GM18517 (cell line): ENCODE measurements around the gene ELN.
"Not testable (repeated sequence)": the region's sequence is repeated elsewhere in the genome, so short reads cannot be mapped to it uniquely, and the experiment has no call there.

Experiments
- ATAC-seq: cut with Tn5 transposase; IDR thresholded peaks from one replicate; pipeline ENCODE4 v1.9.1; 2021; ENCODE audit warnings: mild to moderate bottlenecking, moderate library complexity; ENCODE audit not compliant: unreplicated experiment

ELN gene

DNA sequence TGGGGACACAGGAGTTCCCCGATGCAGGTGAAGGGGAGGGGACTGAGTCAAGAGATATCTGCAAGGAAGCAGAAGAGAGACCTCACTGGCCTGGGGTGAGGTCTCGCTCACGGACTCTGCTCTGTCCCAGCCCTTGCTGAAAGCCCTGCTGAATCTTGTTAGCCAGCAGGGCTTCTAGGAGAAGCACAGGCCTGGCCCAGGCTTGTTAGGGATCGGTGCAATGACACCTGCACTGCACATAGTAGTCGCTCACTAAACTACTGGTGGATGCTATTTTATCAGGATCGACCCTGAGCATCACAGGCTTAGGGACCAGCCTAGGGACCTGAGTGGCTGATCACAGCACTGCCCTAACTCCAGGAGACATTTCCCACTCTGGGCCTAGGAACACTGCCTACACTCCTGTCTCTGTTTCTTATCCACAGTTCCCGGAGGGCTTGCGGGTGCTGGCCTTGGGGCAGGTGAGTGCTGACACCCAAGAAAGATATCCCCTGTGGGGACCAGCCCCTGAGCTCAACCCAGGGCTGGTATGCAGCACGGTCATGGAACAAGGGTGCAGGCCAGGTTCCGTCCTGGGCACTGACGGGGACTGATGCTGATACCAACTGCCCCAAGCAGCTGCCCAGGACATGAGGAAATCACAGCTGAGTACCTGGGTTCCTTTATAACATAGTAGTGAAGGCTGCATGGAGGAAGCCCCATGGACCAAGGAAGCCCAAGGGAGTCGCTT, 13.0 kb downstream of the ELN start:
- no peak for ATAC-seq

DNA sequence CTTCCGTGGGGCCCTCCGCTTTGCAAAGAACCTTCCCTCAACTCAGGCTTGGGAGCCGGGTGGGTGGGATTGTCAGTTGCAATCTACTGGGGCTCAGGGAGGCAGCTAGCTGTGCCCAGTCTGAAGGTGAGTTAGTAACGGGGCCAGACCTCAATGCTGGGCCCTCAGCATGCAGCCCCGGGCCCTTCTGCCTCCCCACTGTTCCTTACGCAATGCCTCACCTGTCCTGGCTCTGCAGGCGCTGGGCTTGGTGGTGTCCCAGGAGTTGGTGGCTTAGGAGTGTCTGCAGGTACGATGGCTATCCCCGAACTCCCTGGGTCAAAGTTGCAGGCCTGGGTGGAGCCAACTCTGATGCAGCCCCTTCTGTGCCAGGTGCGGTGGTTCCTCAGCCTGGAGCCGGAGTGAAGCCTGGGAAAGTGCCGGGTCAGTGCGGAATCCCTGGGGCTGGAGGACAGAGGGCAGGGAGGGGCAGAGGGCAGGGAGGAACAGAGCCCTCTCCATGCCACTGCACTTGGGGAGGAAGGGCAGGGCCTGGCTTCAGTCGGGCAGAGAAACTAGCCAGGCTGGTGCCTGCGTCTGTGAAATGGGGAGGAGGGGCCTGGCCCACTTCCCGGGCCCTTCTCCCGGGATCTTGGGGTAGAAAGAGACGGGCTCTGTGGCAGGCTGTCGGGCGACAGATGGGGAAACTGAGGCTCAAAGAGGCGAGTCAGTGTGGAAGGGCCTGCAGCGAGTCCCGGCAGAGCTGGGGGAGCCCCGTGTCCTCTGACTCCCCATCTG, 15.0 kb downstream of the ELN start:
- ATAC-seq = no peak

DNA sequence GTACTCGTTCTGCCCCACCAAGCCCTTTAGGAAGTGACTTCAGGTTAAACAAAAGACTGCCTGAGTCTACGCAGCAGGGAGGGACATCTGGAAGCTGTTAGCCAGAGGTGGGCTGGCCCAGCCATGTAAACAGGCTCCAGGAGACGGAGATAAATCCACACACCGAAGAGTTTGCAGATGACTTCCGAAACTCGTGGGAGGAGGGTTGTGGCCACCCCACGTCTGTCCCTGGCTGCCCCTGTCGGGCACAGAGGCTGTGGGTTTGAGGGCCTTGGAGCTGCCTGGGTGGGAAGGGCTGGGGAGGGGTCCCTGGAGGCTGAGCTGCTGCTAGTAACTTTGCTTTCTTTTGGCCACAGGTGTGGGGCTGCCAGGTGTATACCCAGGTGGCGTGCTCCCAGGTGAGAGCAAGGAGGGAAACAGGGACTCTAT, 15.6 kb downstream of the ELN start:
- no peak for ATAC-seq

DNA sequence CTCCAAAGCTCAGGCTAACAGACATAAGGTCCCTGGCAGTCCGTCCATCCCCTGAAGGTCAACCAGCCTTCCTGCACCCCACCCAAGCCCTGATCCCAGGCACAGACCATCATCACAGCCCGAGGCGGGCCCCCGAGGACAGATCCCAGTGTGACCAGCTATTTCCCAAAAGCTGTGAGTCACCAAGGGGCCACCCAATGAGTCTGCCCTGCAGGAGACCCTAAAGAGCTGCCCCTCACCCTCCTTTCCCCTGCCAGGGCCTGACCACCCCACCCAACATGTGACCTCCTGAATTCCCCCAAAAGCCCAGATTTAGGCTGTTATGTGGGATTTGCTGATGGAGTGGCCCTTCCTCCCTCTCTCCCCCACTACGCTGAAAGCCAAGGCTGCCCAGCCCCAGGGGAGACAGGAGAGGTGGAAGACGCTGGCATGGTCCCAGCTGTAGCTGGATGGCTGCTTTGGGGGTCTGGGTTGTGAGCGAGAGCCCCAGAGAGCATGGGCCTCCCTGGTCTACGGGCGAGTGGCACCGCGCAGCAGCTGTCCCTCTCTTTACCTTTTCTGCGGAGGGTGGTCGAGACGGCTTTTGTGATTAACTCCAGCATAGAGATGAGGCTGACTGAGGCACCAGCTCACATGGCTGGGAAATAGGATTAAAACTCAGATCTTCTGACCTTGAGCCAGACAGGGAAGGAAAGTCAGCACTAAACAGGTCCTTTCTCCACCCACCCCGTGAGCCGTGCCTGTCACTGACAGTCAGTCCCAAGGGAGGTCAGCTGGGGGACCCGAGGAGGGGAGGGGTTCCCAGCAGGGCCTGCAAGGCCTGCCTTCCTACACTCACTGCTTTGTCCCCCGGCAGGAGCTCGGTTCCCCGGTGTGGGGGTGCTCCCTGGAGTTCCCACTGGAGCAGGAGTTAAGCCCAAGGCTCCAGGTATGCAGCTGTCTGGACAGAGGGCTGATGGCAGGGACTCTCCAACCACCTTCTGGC, 16.7 kb downstream of the ELN start:
- ATAC-seq = no peak

DNA sequence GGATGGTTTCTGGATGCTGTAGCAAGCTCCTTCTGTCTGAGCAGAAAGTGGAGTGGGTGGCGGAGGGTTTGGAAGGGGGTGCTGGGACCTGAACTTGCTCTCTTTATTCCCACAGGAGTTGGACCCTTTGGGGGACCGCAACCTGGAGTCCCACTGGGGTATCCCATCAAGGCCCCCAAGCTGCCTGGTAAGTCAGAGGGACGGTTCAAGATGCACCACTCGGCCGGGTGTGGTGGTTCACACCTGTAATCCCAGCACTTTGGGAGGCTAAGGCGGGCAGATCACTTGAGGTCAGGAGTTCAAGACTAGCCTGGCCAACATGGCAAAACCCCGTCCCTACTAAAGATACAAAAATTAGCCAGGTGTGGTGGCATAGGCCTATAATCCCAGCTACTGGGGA, 18.6 kb downstream of the ELN start:
- ATAC-seq = not testable (repeated sequence)

DNA sequence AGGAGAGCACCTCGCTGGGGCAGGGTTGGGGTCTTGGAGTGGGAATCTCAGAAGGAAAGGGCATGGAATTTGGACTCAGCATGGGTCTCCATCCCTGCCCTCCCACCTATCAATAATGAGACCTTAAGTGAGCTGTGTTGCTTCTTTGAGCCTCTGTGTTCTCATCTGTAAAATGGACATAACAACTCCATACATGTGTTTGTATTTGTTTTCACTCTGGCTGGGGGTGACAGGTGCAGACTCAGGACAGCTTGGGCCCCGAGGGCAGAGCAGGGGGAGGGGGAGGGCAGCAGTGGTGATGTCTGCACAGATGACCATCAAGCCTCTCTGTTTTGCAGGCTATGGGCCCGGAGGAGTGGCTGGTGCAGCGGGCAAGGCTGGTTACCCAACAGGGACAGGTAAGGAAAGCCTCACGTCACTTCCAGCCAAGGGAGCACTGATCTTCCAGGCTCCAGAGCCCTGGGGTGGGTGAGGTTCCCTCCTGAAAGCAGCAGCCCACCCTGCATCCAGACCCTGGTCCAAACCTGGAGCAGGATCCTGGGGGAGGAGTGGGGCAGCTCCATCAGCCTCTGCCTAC, 19.9 kb downstream of the ELN start:
- ATAC-seq = no peak

DNA sequence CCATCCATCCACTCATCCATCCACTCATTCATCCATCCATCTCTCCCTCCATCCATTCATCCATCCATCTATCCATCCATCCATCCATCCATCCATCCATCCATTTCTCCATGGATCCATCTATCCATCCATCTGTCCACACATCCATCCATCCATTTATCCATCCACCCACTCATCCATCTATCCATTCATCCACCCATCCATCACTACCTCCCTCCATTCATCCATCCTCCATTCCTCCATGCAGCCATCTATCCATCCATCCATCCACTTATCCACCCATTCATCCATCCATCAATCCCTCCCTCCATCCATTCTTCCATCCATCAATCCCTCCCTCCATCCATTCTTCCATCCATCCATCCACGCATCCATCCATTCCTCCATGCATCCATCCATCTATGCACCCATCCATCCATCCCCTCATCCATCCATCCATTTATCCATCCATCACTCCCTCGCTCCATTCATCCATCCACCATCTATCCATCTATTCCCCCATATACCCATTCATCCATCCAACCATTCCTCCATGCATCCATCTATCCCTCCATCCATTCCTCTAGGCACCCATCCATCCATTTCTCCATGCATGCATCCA, 21.1 kb downstream of the ELN start:
- no peak for ATAC-seq

DNA sequence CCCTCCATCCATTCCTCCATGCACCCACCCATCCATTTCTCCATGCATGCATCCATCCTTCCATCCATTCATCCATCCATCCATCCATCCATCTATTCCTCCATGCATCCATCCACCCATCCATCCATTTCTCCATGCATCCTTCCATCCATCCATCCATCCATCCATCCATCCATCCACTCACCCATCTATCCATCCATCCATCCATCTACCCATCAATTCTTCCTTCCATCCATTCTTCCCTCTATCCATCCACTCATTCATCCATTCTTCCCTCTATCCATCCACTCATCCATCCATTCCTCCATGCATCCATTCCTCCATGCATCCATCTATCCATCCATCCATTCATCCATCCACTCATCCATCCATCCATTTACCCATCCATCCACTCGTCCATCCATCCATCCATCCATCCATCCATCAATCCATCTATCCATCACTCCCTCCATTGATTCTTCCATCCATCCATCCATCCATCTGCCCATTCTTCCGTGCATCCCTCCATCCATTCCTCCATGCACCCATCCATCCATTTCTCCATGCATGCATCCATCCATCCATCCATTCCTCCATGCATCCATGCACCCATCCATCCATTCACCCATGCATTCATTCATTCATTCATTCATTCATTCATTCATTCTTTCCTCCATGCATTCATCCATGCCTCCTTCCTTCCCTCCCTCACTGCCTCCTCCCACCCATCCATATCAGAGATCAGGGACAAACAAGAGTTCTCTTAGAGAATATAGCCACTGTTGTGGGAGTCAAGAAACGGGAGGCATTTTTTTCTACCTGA, 22.2 kb downstream of the ELN start:
- ATAC-seq = no peak

DNA sequence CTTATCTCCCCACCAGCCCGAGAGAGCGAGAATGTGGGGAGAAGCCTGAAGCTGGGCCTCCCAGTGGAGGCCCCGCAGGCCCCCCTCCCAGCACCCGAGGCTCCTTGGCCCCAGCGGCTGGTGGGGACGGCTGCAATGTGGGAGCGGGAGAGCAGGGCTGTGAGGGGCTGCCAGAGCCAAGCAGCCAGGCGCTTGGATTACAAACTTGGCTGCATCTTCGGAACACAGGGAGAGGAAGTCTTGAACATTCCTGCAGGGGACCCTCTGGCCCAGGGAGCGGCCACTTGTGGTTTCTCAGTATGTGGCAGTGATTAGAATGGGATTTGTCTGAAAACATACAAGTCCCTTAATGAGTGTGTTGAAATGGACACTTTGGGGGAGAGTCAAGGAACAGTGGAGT, 23.2 kb downstream of the ELN start:
- ATAC-seq = no peak

DNA sequence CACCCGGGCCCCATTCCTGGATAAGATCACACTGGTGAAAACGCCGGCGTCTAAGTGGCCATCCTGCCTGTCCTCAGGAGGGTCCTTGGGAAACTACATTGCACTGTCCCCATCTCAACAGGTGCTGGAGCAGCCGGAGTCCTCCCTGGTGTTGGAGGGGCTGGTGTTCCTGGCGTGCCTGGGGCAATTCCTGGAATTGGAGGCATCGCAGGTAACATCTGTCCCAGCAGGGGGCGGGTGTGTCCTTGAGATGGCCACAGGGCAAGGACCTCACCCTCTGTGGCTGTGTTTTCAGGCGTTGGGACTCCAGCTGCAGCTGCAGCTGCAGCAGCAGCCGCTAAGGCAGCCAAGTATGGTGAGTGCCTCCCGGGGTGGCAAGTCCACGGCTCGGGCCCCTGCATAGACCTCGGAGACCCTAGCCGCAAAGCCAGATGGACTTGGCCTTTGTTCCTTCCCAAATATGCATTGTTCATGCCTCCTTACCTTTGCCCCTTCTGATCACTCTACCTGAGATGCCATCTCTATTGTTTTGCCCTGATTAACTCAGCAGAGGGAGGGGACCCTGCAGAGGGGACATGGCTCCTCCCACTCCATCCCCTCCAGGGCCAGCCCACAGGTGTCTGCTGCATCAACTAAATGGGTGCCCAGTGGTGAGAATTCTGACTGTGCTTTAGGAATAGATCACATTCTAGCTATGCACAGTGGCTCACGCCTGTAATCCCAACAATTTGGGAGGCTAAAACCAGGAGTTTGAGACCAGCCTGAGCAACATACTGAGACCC, 23.8 kb downstream of the ELN start:
- no peak for ATAC-seq

DNA sequence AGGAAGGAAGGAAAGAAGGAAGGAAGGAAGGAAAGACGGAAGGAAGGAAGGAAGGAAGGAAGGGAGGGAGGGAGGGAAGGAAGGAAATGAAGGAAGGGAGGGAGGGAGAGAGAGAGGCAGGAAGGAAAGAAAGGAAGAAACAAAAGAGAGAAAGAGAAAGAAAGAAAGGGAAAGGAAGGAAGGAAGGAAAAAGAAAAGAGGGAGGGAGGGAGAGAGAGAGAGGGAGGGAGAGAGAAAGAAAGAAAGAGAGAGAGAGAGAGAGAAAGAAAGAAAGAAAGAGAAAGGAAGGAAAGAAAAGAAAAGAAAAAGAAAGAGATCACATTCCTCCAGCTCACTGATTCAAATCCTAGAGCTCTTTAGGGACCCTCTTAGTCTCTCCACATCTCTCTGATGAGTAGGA, 24.7 kb downstream of the ELN start:
- no peak for ATAC-seq

DNA sequence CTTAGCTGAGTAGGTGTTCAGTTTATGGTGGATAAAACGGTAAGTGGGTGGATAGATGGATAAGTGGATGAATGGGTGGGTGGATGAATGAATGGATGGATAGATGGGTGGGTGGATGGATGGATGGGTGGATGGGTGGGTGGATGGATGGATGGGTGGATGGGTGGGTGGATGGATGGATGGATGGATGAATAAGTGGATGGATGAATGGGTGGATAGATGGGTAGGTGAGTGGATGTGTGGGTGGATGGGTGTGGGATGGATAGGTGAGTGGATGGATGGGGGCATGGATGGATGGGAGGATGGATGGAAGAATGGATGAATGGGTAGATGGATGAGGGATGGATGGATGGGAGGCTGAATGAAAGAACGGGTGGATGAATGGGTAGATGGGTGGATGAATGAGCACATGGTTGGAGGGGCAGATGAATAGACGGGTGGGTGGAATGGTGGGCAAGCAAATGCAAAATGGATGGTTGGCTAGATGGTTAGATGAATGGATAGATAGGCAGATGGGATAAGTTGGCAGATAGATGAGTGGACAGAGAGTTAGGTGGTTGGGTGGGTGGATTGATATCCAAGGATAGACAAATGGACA, 25.7 kb downstream of the ELN start:
- no peak for ATAC-seq

DNA sequence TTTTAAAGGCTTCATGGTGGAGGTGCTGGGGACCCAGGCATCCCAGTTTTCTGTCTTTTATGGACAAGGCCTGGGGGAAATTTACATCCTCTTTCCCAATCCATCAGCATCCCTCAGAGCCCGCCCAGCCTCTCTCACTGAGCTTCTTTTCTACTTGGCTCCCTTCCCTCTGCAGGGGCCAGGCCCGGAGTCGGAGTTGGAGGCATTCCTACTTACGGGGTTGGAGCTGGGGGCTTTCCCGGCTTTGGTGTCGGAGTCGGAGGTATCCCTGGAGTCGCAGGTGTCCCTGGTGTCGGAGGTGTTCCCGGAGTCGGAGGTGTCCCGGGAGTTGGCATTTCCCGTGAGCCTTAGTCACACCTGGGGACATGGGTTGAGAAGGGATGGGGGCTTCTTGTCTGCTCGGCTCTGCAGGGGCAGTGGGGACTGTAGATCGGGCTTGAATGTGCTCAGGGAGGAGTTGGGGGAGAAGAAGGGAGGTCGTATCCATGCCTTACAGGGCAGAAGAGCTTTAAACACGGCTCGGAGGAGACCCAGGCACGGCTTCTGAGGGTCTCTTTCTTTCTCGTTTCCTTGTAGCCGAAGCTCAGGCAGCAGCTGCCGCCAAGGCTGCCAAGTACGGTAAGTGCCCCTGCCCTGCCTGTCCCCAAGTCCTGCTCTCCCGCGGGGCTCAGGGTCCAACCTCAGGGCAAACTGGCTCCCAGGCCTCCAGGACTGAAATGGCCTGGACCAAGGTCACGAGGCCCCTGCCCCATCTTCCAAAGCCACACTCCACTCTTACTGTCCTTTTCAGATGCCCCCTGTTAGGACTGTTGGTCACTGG, 28.3 kb downstream of the ELN start:
- ATAC-seq = no peak

DNA sequence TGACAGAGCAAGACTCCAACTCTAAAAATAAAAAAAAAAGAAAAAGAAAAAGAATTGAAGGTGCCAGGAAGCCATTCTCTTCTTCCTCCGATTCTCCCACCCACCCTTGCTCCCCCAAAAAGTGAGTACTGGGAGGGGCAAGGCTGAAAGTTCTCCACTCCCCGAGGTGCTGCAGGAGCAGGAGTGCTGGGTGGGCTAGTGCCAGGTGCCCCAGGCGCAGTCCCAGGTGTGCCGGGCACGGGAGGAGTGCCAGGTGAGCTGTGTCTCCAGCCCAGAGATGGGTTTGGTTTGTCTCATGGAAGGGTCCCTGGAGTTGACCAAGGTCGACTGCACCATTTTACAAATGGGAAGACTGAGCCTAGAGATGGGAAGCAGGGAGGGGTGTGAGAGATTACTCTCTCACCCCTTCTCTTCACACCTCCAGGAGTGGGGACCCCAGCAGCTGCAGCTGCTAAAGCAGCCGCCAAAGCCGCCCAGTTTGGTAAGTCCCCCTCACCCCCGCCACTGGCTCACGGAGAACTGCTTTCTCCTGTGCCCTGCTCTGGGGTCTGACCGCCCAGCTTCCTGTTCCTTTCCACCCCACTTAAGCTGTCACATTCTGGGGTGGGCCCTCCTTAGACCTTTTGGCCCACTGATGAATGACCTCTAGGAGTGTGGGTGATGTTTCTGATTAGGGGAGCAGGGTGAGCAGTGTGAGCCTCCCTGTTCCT, 29.4 kb downstream of the ELN start:
- no peak for ATAC-seq

DNA sequence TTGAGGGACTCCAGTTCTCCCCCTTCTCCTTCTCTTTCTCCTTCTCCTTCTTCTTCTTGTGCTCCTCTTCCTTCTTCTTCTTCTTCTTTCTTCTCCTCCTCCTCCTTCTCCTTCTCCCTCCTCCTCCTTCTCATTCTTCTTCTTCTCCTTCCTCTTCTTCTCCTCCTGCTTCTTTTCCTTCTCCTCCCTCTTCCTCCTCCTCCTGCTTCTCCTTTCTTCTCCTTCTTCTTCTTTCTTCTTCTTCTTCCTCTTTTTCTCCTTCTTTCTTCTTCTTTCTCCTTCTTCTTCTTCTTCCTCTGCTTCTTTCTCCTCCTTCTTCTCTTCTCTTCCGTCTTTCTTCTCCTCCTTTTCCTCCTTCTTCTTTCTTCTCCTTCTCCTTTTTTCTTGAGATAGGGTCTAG, 30.0 kb downstream of the ELN start:
- no peak for ATAC-seq

DNA sequence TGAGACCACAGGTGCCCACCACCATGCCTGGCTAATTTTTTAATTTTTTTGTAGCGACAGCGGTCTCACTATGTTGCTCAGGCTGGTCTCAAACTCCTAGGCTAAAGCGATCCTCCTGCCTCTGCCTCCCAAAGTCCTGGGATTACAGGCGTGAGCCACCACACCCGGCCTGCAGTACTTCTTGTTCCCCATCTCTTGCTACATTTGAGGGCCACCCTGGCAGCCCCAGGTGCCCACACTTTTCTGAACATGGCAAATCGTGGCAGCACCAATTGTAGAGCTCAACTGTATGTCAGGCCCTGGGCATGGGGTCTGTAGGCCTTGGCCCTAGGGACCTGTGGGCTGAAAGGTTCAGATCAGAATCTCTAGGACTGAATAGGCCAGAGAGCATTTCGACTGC, 30.5 kb downstream of the ELN start:
- ATAC-seq = no peak

DNA sequence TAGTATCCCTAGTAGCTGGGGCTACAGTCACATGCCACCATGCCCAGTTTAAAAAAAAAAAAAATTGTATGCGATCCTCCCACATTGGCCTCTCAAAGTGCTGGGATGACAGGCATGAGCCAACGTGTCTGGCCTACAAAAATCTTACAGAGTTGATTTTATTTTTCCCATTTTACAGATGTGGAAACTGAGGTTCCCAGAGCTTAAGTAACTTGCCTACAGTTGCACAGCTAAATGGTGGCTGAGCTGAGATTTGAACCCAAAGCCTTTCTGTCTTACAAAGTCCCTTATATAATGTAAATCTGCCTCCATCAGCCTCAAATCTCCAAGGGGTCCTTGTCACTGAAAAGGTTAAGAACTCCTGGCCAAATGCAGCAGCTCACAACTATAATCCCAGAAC, 31.1 kb downstream of the ELN start:
- ATAC-seq = no peak
